Tibial nerve (tissue), 4 donors: ENCODE data around the gene SMIM12. TPM values are rescaled to one million over a fixed set of nuclear protein-coding genes. Genes with fewer than 3 reads are reported as not detected.
A peak's percentile ranks its signal among the peaks of the same experiment; 100 is the strongest.

Source experiments
- DNase-seq, 2 donors: peaks; one replicate each; pipeline ENCODE4 v3.0.0-alpha.2; 2019; ENCODE audit warnings: low spot score in 2 of 2
- H3K27ac ChIP-seq, 4 donors: fragments of 200-600 bp; sonication (generic) in 3 of 4; one replicate each; pipeline ENCODE4 v1.5.1; 2017 to 2019; ENCODE audit warnings: mild to moderate bottlenecking in 1 of 4
- H3K27me3 ChIP-seq, 2 donors: fragments of 200-600 bp; sonication (generic) in 1 of 2; one replicate each; pipeline versions ENCODE4 v1.5.1 to v1.6.0; 2017 to 2019
- H3K36me3 ChIP-seq, 3 donors: fragments of 200-600 bp; sonication (generic); one replicate each; pipeline ENCODE4 v1.5.1; 2018 to 2019
- H3K4me1 ChIP-seq, 4 donors: fragments of 200-600 bp; sonication (generic) in 3 of 4; one replicate each; pipeline ENCODE4 v1.5.1; 2017 to 2019
- H3K4me3 ChIP-seq, 4 donors: fragments of 200-600 bp; sonication (generic) in 3 of 4; one replicate each; pipeline ENCODE4 v1.5.1; 2017 to 2019; ENCODE audit warnings: mild to moderate bottlenecking in 1 of 4, moderate library complexity in 1 of 4
- H3K9me3 ChIP-seq, 4 donors: fragments of 200-600 bp; sonication (generic) in 3 of 4; one replicate each; pipeline ENCODE4 v1.5.1; 2017 to 2019
- EP300 ChIP-seq, 2 donors: sonication (generic); formaldehyde crosslinking; IDR thresholded peaks; one replicate each; pipeline ENCODE4 v1.6.1; 2017; ENCODE audit warnings: antibody characterized with exemption in 2 of 2, mild to moderate bottlenecking in 1 of 2
- POLR2A ChIP-seq, 2 donors: fragments of 450-650 bp; IDR thresholded peaks; one replicate each; pipeline ENCODE4 v1.6.1; 2017; ENCODE audit warnings: antibody characterized with exemption in 2 of 2, mild to moderate bottlenecking in 2 of 2, moderate library complexity in 2 of 2
- WGBS, 2 donors: methylation state at CpG; one replicate each; pipeline ENCODE4 v1.1.5; 2018; 5-methylcytosine and 5-hydroxymethylcytosine counted together
- total RNA-seq, 4 donors: library from RNA; depleted of rRNA; stranded (reverse); fragments of >200 nt; gene quantifications; one replicate each; pipeline ENCODE4 v1.1.0, GENCODE V29; 2016
- TF ChIP-seq, protein P1 (sequence below), 5 experiments: fragments of 200-600 bp in 3 of 5; fragments of 450-650 bp in 2 of 5; sonication (generic) in 3 of 5; IDR thresholded peaks; one replicate each; pipeline ENCODE4 v1.5.1; 2016 to 2019; ENCODE audit warnings: antibody characterized with exemption in 5 of 5, mild to moderate bottlenecking in 3 of 5, moderate library complexity in 2 of 5

Gene SMIM12
- total RNA-seq, 4 donors from 2014 or later = 17.5 to 35.1 (median 22.0) TPM

GRCh38 chr1:34865573-34865972, 6.0 kb upstream of the SMIM12 start:
- H3K4me3 ChIP-seq = peak overlapping the region; percentile 59 to 92 (median 71)
- H3K4me1 ChIP-seq = peaks cover 0 to 17% (median 10%) of the 10 kb centered on the region in 4 donors
- H3K27me3 ChIP-seq = no peaks in the 10 kb centered on the region
- H3K9me3 ChIP-seq = no peaks in the 10 kb centered on the region
- no peaks in the 10 kb centered on the region for H3K36me3 ChIP-seq
- H3K27ac ChIP-seq = peak overlapping the region; percentile 51 to 82 (median 70)
- WGBS, 2 donors = 15 to 21% methylated on average over 22 to 25 of the region's 25 CpGs
- TF ChIP-seq, protein P1, sequence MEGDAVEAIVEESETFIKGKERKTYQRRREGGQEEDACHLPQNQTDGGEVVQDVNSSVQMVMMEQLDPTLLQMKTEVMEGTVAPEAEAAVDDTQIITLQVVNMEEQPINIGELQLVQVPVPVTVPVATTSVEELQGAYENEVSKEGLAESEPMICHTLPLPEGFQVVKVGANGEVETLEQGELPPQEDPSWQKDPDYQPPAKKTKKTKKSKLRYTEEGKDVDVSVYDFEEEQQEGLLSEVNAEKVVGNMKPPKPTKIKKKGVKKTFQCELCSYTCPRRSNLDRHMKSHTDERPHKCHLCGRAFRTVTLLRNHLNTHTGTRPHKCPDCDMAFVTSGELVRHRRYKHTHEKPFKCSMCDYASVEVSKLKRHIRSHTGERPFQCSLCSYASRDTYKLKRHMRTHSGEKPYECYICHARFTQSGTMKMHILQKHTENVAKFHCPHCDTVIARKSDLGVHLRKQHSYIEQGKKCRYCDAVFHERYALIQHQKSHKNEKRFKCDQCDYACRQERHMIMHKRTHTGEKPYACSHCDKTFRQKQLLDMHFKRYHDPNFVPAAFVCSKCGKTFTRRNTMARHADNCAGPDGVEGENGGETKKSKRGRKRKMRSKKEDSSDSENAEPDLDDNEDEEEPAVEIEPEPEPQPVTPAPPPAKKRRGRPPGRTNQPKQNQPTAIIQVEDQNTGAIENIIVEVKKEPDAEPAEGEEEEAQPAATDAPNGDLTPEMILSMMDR (IDR thresholded peaks at IDR 0.05) = no peak
- no peak for TF ChIP-seq EP300 (IDR thresholded peaks at IDR 0.05)
- TF ChIP-seq POLR2A (IDR thresholded peaks at IDR 0.05) = no peak
- DNase-seq = no peak

- Histone ChIP-seq H3K36me3 (no peaks in the 10 kb centered on the region), H3K4me3 (no peak overlapping the region), H3K9me3 (no peaks in the 10 kb centered on the region), H3K27ac (no peak overlapping the region), H3K27me3 (no peaks in the 10 kb centered on the region), H3K4me1 (peaks cover 0 to 25% (median 13%) of the 10 kb centered on the region in 4 donors)
- no peak for TF ChIP-seq POLR2A (IDR thresholded peaks at IDR 0.05)
- no peak for TF ChIP-seq EP300 (IDR thresholded peaks at IDR 0.05)
- TF ChIP-seq, protein P1 (IDR thresholded peaks at IDR 0.05) = no peak
- DNase-seq = no peak
- 89 to 90% methylated on average over 8 of the region's 8 CpGs for WGBS, 2 donors
Observed at GRCh38 chr1:34864759-34865158, 5.2 kb upstream of the SMIM12 start.

GRCh38 chr1:34863501-34863900, 4.0 kb upstream of the SMIM12 start:
- Histone ChIP-seq H3K27ac (no peak overlapping the region), H3K27me3 (no peaks in the 10 kb centered on the region), H3K4me3 (no peak overlapping the region), H3K4me1 (peaks cover 0 to 32% (median 18%) of the 10 kb centered on the region in 4 donors), H3K9me3 (no peaks in the 10 kb centered on the region), H3K36me3 (no peaks in the 10 kb centered on the region)
- no peak for DNase-seq
- TF ChIP-seq, protein P1 (IDR thresholded peaks at IDR 0.05) = no peak
- TF ChIP-seq POLR2A (IDR thresholded peaks at IDR 0.05) (no peak), EP300 (IDR thresholded peaks at IDR 0.05) (no peak)

DNA sequence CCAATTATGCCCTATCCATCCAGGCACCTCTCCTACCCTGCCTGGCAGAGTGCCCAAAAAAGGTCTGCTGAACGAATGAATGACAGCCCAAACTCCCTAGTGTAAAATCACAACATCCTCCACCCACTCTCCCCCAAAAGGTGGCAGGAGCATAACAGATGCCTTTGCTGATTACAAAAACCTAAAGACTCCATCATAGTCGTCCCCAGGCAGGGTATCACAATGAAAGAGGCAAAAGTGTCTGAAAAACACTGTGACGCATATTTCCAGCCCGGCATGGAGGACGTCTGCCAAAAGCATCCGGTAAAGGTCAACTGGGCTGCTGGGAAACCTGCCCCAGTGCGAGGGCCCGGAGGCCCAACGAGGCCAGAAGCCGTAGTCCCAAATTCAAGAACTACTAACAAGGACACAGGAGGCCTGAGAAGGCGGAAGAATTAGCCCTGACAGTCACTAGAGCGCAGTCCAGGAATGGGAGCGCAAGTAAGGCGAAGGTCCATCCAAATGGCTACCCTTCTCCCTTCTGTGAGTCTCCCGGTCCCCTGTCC, 576 bp downstream of the SMIM12 start:
- 0 to 1% methylated on average over 15 of the region's 15 CpGs for WGBS, 2 donors
- H3K36me3 ChIP-seq = peaks cover 0 to 24% (median 0%) of the 10 kb centered on the region in 3 donors
- H3K9me3 ChIP-seq = no peaks in the 10 kb centered on the region
- H3K4me1 ChIP-seq = peaks cover 0 to 40% (median 18%) of the 10 kb centered on the region in 4 donors
- TF ChIP-seq POLR2A (IDR thresholded peaks at IDR 0.05) (no peak), EP300 (IDR thresholded peaks at IDR 0.05) (no peak)
- TF ChIP-seq, protein P1 (IDR thresholded peaks at IDR 0.05) = no peak
- no peak for DNase-seq
- peak overlapping the region; percentile 53 to 92 (median 84) for H3K27ac ChIP-seq
- no peaks in the 10 kb centered on the region for H3K27me3 ChIP-seq
- H3K4me3 ChIP-seq = peak overlapping the region; percentile 50 to 90 (median 78)

- Histone ChIP-seq H3K36me3 (peaks cover 0 to 30% (median 0%) of the 10 kb centered on the region in 3 donors), H3K4me1 (peaks cover 0 to 52% (median 18%) of the 10 kb centered on the region in 4 donors), H3K9me3 (no peaks in the 10 kb centered on the region), H3K27ac (no peak overlapping the region), H3K27me3 (no peaks in the 10 kb centered on the region), H3K4me3 (no peak overlapping the region)
- 88 to 95% methylated on average over 6 of the region's 6 CpGs for WGBS, 2 donors
- DNase-seq = no peak
- TF ChIP-seq EP300 (IDR thresholded peaks at IDR 0.05) (no peak), POLR2A (IDR thresholded peaks at IDR 0.05) (no peak)
- TF ChIP-seq, protein P1 (IDR thresholded peaks at IDR 0.05) = no peak
Observed at GRCh38 chr1:34856697-34857096, 2.9 kb downstream of the SMIM12 start.
